ENCODE results near the gene TUBA4B.
A peak's percentile ranks its signal among the peaks of the same experiment; 100 is the strongest.
"Not testable (repeated sequence)": the region's sequence is repeated elsewhere in the genome, so short reads cannot be mapped to it uniquely, and the experiment has no call there.

Gene TUBA4B

GRCh38 chr2:219296631-219297391, 43.8 kb downstream of the TUBA4B start:
- H3K4me3 Mint-ChIP-seq: no peak overlapping the region
- H3K27ac Mint-ChIP-seq (ENCODE audit: low read depth): no peak overlapping the region

GRCh38 chr2:219297766-219298456, 44.9 kb downstream of the TUBA4B start:
- ATAC-seq (replicated peaks; ENCODE audit: extremely low read depth, poor library complexity, severe bottlenecking): no peak
- Mint-ChIP-seq H3K27ac (ENCODE audit: low read depth) (no peak overlapping the region), H3K27me3 (peaks cover 32% of the 10 kb centered on the region), H3K4me1 (peaks cover 19% of the 10 kb centered on the region), H3K9me3 (no peaks in the 10 kb centered on the region), H3K4me3 (no peak overlapping the region), H3K36me3 (ENCODE audit: insufficient read depth) (peaks cover 6% of the 10 kb centered on the region)
- DNase-seq (ENCODE audit: low spot score in 2 of 2): no peak

More at GRCh38 chr2:219296631-219297391, 43.8 kb downstream of the TUBA4B start:
- DNase-seq (ENCODE audit: low spot score in 2 of 2) (no peak), ATAC-seq (replicated peaks; ENCODE audit: extremely low read depth, poor library complexity, severe bottlenecking) (no peak)
- peaks cover 19% of the 10 kb centered on the region for H3K4me1 Mint-ChIP-seq
- H3K36me3 Mint-ChIP-seq (ENCODE audit: insufficient read depth): peaks cover 6% of the 10 kb centered on the region
- no peaks in the 10 kb centered on the region for H3K9me3 Mint-ChIP-seq
- peaks cover 21% of the 10 kb centered on the region for H3K27me3 Mint-ChIP-seq

- Mint-ChIP-seq H3K4me1 (peaks cover 17% of the 10 kb centered on the region), H3K4me3 (no peak overlapping the region), H3K27me3 (peaks cover 40% of the 10 kb centered on the region), H3K27ac (ENCODE audit: low read depth) (no peak overlapping the region), H3K9me3 (no peaks in the 10 kb centered on the region), H3K36me3 (ENCODE audit: insufficient read depth) (peaks cover 6% of the 10 kb centered on the region)
- ATAC-seq (replicated peaks; ENCODE audit: extremely low read depth, poor library complexity, severe bottlenecking): peak; percentile 34
- peak; percentile 82 to 93 for DNase-seq (ENCODE audit: low spot score in 2 of 2)
These were observed 45.8 kb downstream of the TUBA4B start for GRCh38 chr2:219298759-219299371.

DNA sequence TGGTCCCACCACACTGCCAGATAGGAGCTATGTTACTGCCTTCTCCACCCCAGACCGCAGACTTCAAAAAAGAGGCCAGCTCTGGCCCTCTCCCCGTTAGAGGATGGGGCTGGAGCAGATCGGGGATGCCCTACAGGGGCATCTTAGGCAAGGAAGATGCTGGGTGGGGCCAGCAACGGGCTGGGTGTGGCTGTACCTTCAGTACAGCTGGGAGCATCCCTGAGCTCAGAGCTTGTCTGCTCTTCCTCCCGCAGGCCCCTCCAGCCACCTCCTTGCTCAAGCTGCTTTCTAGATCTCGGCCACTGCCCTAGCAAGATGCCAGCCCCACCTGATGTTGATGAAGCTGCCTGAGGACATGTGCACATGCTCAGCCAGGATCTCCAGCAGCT, 46.3 kb downstream of the TUBA4B start:
- Mint-ChIP-seq H3K4me1 (peaks cover 12% of the 10 kb centered on the region), H3K27me3 (peaks cover 45% of the 10 kb centered on the region), H3K27ac (ENCODE audit: low read depth) (no peak overlapping the region), H3K9me3 (no peaks in the 10 kb centered on the region), H3K4me3 (no peak overlapping the region), H3K36me3 (ENCODE audit: insufficient read depth) (peaks cover 4% of the 10 kb centered on the region)
- ATAC-seq (replicated peaks; ENCODE audit: extremely low read depth, poor library complexity, severe bottlenecking) (no peak), DNase-seq (ENCODE audit: low spot score in 2 of 2) (no peak)

DNA sequence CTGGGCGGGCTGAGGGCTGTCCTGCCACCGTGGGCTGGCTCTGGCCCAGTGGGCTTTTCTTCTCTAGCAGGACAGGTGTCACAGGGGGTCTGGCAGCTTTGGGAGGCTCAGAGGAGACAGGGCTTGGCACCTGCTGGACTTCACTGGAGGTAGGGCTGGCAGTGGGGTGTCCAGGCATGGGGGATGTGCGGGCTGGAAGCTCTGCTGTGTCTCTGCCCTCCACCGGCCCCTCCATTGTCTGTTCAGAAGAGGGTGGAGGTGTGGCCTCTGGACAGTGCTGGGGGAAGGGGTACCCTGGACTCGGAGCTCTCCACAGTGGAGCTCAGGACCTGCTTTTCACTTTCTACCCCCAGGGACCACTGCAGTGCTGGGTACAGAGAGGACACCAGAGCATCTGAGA, 47.0 kb downstream of the TUBA4B start:
- ATAC-seq (replicated peaks; ENCODE audit: extremely low read depth, poor library complexity, severe bottlenecking) (no peak), DNase-seq (ENCODE audit: low spot score in 2 of 2) (no peak)
- Mint-ChIP-seq H3K9me3 (no peaks in the 10 kb centered on the region), H3K36me3 (ENCODE audit: insufficient read depth) (peaks cover 4% of the 10 kb centered on the region), H3K4me3 (no peak overlapping the region), H3K27me3 (peaks cover 51% of the 10 kb centered on the region), H3K27ac (ENCODE audit: low read depth) (no peak overlapping the region), H3K4me1 (peaks cover 10% of the 10 kb centered on the region)

GRCh38 chr2:219302412-219302968, 49.4 kb downstream of the TUBA4B start:
- Mint-ChIP-seq H3K27me3 (peaks cover 75% of the 10 kb centered on the region), H3K27ac (ENCODE audit: low read depth) (no peak overlapping the region), H3K4me3 (no peak overlapping the region), H3K36me3 (ENCODE audit: insufficient read depth) (peaks cover 3% of the 10 kb centered on the region), H3K4me1 (no peaks in the 10 kb centered on the region), H3K9me3 (no peaks in the 10 kb centered on the region)
- ATAC-seq (replicated peaks; ENCODE audit: extremely low read depth, poor library complexity, severe bottlenecking): no peak
- no peak for DNase-seq (ENCODE audit: low spot score in 2 of 2)

- H3K9me3 Mint-ChIP-seq: no peaks in the 10 kb centered on the region
- H3K27ac Mint-ChIP-seq (ENCODE audit: low read depth): no peak overlapping the region
- no peak overlapping the region for H3K4me3 Mint-ChIP-seq
- no peak for ATAC-seq (replicated peaks; ENCODE audit: extremely low read depth, poor library complexity, severe bottlenecking)
- H3K27me3 Mint-ChIP-seq: peaks cover 84% of the 10 kb centered on the region
- DNase-seq (ENCODE audit: low spot score in 2 of 2): no peak
- no peaks in the 10 kb centered on the region for H3K36me3 Mint-ChIP-seq (ENCODE audit: insufficient read depth)
- H3K4me1 Mint-ChIP-seq: no peaks in the 10 kb centered on the region
These were observed 51.2 kb downstream of the TUBA4B start for GRCh38 chr2:219304223-219304622.

GRCh38 chr2:219306047-219306446, 53.0 kb downstream of the TUBA4B start:
- H3K4me1 Mint-ChIP-seq: no peaks in the 10 kb centered on the region
- DNase-seq (ENCODE audit: low spot score in 2 of 2) (no peak), ATAC-seq (replicated peaks; ENCODE audit: extremely low read depth, poor library complexity, severe bottlenecking) (no peak)
- H3K4me3 Mint-ChIP-seq: no peak overlapping the region
- H3K36me3 Mint-ChIP-seq (ENCODE audit: insufficient read depth): peaks cover 2% of the 10 kb centered on the region
- H3K9me3 Mint-ChIP-seq: no peaks in the 10 kb centered on the region
- no peak overlapping the region for H3K27ac Mint-ChIP-seq (ENCODE audit: low read depth)
- H3K27me3 Mint-ChIP-seq: peaks cover 89% of the 10 kb centered on the region

GRCh38 chr2:219308142-219309101, 55.4 kb downstream of the TUBA4B start:
- H3K27ac Mint-ChIP-seq (ENCODE audit: low read depth): no peak overlapping the region
- H3K36me3 Mint-ChIP-seq (ENCODE audit: insufficient read depth): peaks cover 2% of the 10 kb centered on the region
- no peak overlapping the region for H3K4me3 Mint-ChIP-seq
- no peaks in the 10 kb centered on the region for H3K4me1 Mint-ChIP-seq
- H3K27me3 Mint-ChIP-seq: peaks cover 72% of the 10 kb centered on the region
- ATAC-seq (replicated peaks; ENCODE audit: extremely low read depth, poor library complexity, severe bottlenecking) (peak; percentile 49), DNase-seq (ENCODE audit: low spot score in 2 of 2) (peak; percentile 34 to 58)
- H3K9me3 Mint-ChIP-seq: no peaks in the 10 kb centered on the region

- Mint-ChIP-seq H3K4me3 (no peak within 1 kb of the TSS), H3K27ac (ENCODE audit: low read depth) (no peak within 1 kb of the TSS), H3K27me3 (peaks cover 65% of the 10 kb centered on the region), H3K36me3 (ENCODE audit: insufficient read depth) (peaks cover 2% of the 10 kb centered on the region), H3K9me3 (no peaks in the 10 kb centered on the region), H3K4me1 (no peaks in the 10 kb centered on the region)
- DNase-seq (ENCODE audit: low spot score in 2 of 2): no peak
- no peak for ATAC-seq (replicated peaks; ENCODE audit: extremely low read depth, poor library complexity, severe bottlenecking)
These were observed 56.2 kb downstream of the TUBA4B start, which contains the start of gene PTPRN for GRCh38 chr2:219309278-219309677. Gene PTPRN (minus strand): TSS chr2:219309401. CDS start chr2:219309332, 69 bp downstream.

- not testable (repeated sequence) for H3K36me3 Mint-ChIP-seq (ENCODE audit: insufficient read depth); H3K9me3 Mint-ChIP-seq; H3K4me1 Mint-ChIP-seq; H3K4me3 Mint-ChIP-seq; ATAC-seq (replicated peaks; ENCODE audit: extremely low read depth, poor library complexity, severe bottlenecking); H3K27ac Mint-ChIP-seq (ENCODE audit: low read depth); DNase-seq (ENCODE audit: low spot score in 2 of 2)
- H3K27me3 Mint-ChIP-seq: peaks cover 41% of the 10 kb centered on the region
These were observed 59.7 kb downstream of the TUBA4B start for GRCh38 chr2:219312683-219313263.
